ENCODE data around the gene RFC1.

DNA sequence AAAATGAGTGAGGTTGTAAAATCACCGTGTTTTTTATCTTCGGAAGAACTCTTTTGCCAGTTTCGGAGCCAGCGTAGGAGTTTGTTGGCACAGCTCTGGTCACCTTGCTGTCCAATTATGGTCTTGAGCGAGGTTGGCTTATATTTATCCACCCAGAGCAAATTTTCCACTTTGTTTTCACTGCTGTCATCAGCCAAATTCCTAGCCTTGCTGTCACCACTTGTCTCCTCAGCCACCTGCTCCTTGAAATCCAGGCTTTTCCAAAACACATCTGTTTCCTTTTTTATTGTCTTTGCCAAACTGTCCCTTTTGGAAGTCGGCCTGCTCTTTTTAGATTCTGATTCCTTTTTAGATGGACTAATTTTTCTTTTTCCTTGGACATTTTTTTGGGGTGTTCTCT, 57.6 kb downstream of the RFC1 start:
- TF ChIP-seq, protein P1, sequence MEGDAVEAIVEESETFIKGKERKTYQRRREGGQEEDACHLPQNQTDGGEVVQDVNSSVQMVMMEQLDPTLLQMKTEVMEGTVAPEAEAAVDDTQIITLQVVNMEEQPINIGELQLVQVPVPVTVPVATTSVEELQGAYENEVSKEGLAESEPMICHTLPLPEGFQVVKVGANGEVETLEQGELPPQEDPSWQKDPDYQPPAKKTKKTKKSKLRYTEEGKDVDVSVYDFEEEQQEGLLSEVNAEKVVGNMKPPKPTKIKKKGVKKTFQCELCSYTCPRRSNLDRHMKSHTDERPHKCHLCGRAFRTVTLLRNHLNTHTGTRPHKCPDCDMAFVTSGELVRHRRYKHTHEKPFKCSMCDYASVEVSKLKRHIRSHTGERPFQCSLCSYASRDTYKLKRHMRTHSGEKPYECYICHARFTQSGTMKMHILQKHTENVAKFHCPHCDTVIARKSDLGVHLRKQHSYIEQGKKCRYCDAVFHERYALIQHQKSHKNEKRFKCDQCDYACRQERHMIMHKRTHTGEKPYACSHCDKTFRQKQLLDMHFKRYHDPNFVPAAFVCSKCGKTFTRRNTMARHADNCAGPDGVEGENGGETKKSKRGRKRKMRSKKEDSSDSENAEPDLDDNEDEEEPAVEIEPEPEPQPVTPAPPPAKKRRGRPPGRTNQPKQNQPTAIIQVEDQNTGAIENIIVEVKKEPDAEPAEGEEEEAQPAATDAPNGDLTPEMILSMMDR (IDR thresholded peaks at IDR 0.05 in 8 of 11, conservative IDR thresholded peaks at IDR 0.05 in 3 of 11) = no peak
- TF ChIP-seq POLR2A (IDR thresholded peaks at IDR 0.05) (no peak), POLR2AphosphoS5 (IDR thresholded peaks at IDR 0.05) (peak in 1 of 3 donors; percentile 13)

Measured in spleen (tissue), 7 donors.